Left lobe of liver (tissue), 2 donors: ENCODE measurements around the gene TDRD12. TPM values are rescaled to one million over a fixed set of nuclear protein-coding genes. Genes with fewer than 3 reads are reported as not detected.
"Not testable (repeated sequence)": the region's sequence is repeated elsewhere in the genome, so short reads cannot be mapped to it uniquely, and the experiment has no call there.

Experiments used
- ATAC-seq: fragments of 200-7000 bp; cut with Tn5 transposase; one replicate; pipeline ENCODE4 v1.9.1; 2020; ENCODE audit warnings: mild to moderate bottlenecking, moderate library complexity
- DNase-seq: peaks from one replicate; pipeline ENCODE4 v3.0.0-alpha.2; 2020; ENCODE audit warnings: low spot score
- total RNA-seq: library from RNA; stranded (reverse); gene quantifications from one replicate; pipeline ENCODE4 v1.2.1, GENCODE V29; 2021
- donor health status: DM: no; HTN: no; CAD: no; lungs with moderate emphysema.
- donor health status: DM: no; HTN: yes; CAD: no.

The TDRD12 gene
- total RNA-seq, 1 donor from 2014 or later = not detected

DNA sequence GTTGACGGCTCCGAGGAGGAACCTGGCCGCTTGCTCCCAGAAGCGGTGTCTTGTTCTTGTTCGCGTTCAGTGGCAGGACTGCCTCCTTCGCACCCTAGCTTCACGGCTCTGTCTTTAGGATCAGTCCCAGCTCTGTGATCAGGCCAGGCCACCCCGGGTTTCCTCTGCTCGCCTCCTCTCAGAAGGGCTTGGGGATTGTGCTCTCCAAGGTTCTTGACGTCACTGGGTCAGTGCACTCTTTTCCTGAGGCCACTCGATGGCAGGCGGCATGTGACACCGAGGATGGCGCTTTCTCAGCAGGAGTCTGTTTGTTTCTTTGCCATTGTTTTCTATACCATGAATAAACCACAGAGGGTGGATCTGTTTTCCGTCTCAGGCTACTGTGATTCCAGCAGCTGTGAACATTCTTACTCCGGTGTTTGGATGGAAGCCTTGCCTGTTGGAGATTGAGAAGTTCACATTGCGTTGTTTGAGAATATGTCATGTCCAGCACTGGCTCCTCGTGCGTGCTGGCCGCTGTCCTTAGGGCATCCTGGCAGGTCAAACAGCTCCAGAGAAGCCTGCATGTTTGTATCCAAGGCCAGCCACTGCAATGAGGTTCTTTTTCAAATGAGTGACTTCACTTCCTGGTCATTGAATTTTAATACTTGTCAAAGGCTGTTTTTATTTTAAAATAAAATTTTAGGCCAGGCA, 105.5 kb downstream of the TDRD12 start:
- DNase-seq (no peak), ATAC-seq (peak; percentile 71)

DNA sequence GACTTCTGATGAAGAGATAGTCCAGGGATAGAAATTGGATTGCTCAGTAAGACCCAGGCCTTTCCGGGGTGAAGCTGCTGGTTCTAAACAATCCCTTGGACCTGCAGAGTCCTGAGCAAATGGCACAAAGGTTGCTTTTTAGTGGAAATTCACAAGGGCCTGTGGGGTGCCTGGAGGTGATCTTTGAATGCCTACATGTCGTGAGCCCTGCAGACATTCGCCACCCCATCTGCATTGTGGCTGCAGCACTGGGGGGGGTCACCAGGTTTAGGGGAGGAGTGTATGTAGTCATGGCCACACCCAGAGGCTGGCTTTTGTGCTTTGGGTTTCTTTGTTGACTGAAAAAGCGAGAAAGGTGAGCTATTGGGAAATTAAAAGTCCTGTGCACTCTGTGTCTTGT, 108.6 kb downstream of the TDRD12 start:
- DNase-seq (no peak), ATAC-seq (no peak)

- no peak for DNase-seq
- no peak for ATAC-seq
Observed at GRCh38 chr19:32828643-32829344, 109.2 kb downstream of the TDRD12 start.

GRCh38 chr19:32829345-32829896, 109.9 kb downstream of the TDRD12 start:
- ATAC-seq = no peak

GRCh38 chr19:32830231-32831014, 110.9 kb downstream of the TDRD12 start:
- ATAC-seq (no peak), DNase-seq (no peak)

More at GRCh38 chr19:32829345-32829896, 109.9 kb downstream of the TDRD12 start:
- DNase-seq = no peak

DNA sequence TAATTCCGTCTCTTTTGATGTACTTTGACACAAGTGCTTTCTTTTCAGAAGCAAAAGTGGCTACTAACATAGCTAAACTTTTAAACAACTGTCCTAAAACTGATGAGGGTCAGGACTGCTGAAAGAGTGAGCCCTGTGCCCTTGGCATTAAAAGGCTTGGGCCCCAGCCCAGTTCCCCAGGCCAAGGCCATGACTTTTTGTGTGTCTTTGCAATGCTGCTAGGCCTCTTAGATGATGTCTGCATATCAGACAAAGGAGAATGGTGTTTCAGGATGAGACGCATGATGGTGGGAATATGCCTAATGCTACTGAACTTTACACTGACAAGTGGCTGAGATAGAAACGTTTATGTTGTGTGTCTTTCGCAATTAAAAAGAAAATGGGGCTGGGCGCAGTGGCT, 112.0 kb downstream of the TDRD12 start:
- DNase-seq (no peak), ATAC-seq (no peak)

DNA sequence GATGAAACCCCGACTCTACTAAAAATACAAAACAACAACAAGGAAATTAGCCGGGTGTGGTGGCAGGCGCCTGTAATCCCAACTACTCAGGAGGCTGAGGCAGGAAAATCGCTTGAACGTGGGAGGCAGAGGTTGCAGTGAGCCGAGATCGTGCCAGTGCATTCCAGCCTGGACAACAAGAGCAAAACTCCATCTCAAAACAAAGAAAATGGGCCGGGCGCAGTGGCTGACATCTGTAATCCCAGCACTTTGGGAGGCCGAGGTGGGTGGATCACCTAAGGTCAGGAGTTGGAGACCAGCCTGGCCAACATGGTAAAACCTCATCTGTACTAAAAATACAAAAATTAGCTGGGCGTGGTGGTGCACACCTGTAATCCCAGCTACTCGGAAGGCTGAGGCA, 112.5 kb downstream of the TDRD12 start:
- DNase-seq, ATAC-seq: not testable (repeated sequence)

DNA sequence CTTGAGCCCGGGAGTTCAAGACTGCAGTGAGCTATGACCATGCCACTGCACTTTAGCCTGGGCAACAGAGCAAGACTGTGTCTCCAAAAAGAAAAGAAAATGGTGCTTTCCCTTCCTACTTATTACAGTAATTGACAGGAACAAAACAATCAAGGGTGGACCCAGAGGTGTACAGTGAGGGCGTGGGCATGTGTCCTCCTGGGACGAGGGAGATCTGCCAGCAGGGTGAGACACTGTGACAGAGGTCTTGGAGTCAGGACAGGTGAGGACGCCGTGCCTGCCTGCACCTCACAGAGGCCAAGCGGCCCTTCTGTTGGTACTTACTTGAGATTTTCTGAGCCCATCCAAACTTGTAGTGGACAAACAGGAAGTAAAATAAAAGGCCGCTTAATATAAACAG, 113.3 kb downstream of the TDRD12 start:
- not testable (repeated sequence) for DNase-seq, ATAC-seq

DNA sequence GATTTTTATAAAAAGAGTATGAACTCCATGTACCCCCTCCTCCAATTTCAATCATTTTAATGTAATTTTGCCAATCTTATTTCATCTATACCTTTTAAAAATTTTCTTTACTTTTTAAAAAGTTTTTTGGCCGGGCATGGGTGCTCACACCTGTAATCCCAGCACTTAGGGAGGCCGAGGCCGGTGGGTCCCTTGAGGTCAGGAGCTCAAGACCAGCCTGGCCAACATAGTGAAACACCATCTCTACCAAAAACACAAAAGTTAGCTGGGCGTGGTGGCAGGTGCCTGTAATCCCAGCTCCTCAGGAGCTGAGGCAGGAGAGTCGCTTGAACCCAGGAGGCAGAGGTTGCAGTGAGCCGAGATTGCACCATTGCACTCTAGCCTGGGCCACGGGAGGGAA, 113.8 kb downstream of the TDRD12 start:
- not testable (repeated sequence) for ATAC-seq, DNase-seq

- ATAC-seq = no peak
- no peak for DNase-seq
Observed at GRCh38 chr19:32837531-32837930, 118.0 kb downstream of the TDRD12 start.

- no peak for ATAC-seq
- no peak for DNase-seq
Observed at GRCh38 chr19:32842061-32842460, 122.5 kb downstream of the TDRD12 start.

DNA sequence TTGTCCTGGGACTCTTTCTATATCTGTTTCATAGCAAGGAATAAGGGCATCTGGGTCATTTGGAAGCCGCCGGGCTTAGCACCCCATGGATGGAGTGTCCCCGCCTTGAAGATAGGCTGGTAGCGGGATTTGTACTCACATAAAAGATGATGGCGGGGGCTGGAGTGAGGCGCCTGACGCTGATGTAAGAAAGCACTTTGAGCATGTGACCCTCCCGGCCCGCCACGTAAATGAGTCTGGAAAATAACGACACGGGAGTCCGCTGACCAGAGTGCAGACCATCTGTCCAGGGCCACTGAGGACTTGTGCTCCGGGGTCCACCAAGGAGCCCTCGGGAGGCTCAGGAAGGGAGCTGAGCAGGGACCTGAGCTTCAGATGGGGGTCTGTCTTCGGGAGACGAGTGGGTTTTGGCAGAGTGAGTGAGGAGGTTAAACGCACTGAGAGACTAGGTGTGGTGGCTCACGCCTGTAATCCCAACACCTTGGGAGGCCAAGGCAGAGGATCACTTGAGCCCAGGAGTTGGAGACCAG, 124.2 kb downstream of the TDRD12 start:
- no peak for ATAC-seq

GRCh38 chr19:32848035-32848434, 128.5 kb downstream of the TDRD12 start:
- not testable (repeated sequence) for ATAC-seq, DNase-seq

More for the DNA sequence above, 124.2 kb downstream of the TDRD12 start:
- DNase-seq = no peak

DNA sequence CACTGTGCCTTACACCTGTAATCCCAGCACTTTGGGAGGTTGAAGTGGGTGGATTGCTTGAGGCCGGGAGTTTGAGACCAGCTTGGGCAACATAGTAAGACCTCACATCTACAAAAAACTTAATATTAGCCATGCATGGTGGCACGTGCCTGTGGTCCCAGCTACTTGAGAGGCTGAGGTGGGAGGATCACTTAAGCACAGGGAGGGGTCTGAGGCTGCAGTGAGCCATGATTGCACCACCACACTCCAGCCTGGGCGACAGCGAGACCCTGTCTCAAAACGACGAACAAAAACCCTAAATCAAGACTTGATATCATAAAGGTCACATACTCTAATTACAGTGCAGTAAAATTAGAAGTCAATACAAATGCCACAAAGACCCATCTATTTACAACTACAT, 132.6 kb downstream of the TDRD12 start:
- no peak for DNase-seq

DNA sequence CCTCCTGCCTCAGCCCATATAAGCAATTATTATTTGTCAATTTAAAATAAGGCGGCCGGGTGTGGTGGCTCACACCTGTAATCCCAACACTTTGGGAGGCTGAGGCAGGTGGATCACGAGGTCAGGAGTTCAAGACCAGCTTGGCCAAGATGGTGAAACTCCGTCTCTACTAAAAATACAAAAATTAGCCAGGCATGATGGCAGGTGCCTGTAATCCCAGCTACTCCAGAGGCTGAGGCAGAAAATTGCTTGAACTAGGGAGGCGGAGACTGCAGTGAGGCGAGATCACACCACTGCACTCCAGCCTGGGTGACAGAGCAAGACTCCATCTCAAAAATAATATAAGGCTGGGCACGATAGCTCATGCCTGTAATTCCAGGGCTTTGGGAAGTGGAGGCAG, 137.3 kb downstream of the TDRD12 start:
- not testable (repeated sequence) for ATAC-seq, DNase-seq

More for the DNA sequence above, 132.6 kb downstream of the TDRD12 start:
- no peak for ATAC-seq

GRCh38 chr19:32857584-32857983, 138.0 kb downstream of the TDRD12 start:
- DNase-seq (no peak), ATAC-seq (no peak)

DNA sequence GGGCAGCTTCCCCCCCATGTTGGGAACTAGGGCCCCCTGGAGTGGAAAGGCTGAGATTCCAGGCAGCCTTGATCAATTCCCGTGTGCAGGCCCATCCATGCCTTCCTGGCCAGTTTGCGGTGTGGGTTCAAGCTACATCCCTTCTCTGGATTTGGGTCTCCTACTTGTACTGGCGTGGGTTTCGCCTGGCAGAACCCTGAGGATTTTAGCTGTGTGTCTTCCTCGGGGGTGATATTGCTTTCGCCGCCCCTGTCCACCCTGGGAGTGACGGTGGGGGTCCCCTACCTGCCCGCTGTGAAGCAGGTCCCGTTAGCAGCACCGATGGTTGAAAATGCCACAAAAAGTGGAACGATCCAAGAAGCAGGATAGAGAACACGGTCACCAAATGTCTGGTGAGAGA, 138.6 kb downstream of the TDRD12 start:
- ATAC-seq = no peak
- DNase-seq = no peak

DNA sequence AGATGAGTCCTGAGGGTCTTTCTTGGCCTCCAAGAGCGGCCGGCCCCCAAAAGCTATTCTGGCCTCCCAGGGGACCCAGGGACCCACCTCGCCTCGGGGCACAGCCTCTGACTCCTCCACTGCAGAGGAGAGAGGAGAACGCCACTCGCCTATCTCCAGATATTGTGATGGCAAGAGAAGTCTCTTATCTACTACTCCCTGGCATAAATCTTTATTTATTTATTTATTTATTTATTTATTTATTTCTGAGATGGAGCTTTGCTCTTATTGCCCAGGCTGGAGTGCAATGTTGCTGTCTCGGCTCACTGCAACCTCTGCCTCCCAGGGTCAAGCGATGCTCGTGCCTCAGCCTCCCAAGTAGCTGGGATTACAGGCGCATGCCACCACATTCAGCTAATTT, 139.0 kb downstream of the TDRD12 start:
- DNase-seq (no peak), ATAC-seq (no peak)

DNA sequence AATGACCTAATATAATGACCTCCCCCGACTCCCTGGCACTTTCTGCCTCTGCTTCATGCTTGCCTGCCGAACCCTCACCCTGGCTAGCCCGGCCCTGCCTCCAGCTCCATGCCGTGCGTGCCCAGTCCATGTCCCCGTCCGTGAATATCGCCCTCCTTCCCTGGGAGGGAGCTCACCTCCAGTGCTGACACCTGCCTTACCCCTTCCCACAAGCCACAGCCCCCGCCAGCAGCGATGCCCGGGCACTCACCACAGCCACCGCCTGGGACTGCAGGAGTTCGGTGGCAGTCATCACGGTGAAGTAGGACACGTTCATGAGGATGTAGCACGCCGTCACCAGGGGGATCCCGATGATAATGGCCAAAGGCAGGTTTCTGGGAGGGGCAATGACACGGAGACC, 140.0 kb downstream of the TDRD12 start:
- ATAC-seq (no peak), DNase-seq (no peak)

- no peak for ATAC-seq
- no peak for DNase-seq
Observed at GRCh38 chr19:32861596-32861995, 142.0 kb downstream of the TDRD12 start.

- DNase-seq (no peak), ATAC-seq (no peak)
Observed at GRCh38 chr19:32862173-32862572, 142.6 kb downstream of the TDRD12 start.
